Natural killer cell (primary cell): ENCODE data around the gene PRPF8. TPM values are rescaled to one million over a fixed set of nuclear protein-coding genes. Genes with fewer than 3 reads are reported as not detected.
A peak's percentile ranks its signal among the peaks of the same experiment; 100 is the strongest.

Source experiments
- ATAC-seq, 3 donors: fragments of 150-1000 bp in 2 of 3; fragments of 200-7000 bp in 1 of 3; cut with Tn5 transposase; 1 replicate in 1 of 3; 2 replicates in 2 of 3; pipeline ENCODE4 v1.10.0; 2021; ENCODE audit warnings: mild to moderate bottlenecking in 2 of 3, moderate library complexity in 2 of 3
- DNase-seq, 2 donors: peaks; one replicate each; pipeline versions ENCODE4 v3.0.0 to v3.0.0-alpha.2; 2013 to 2021; ENCODE audit warnings: mixed read lengths in 1 of 2
- H3K27ac ChIP-seq: one replicate; pipeline ENCODE4 v1.5.1; 2013; ENCODE audit warnings: mild to moderate bottlenecking, low read length
- H3K27me3 ChIP-seq: one replicate; pipeline ENCODE4 v1.6.1; 2013; ENCODE audit warnings: low read length; ENCODE audit not compliant: control insufficient read depth, insufficient read depth
- H3K36me3 ChIP-seq: one replicate; pipeline ENCODE4 v1.6.1; 2013; ENCODE audit warnings: low read length; ENCODE audit not compliant: control insufficient read depth, insufficient read depth
- H3K4me1 ChIP-seq: one replicate; pipeline ENCODE4 v1.6.1; 2013; ENCODE audit warnings: low read length; ENCODE audit not compliant: control insufficient read depth, insufficient read depth
- H3K4me3 ChIP-seq: one replicate; pipeline ENCODE4 v1.5.1; 2013; ENCODE audit warnings: low read length
- H3K9me3 ChIP-seq: one replicate; pipeline ENCODE4 v1.6.1; 2013; ENCODE audit warnings: low read length; ENCODE audit not compliant: control insufficient read depth, insufficient read depth
- H3K27ac Mint-ChIP-seq, 2 donors: one replicate each; pipeline ENCODE4 v1.8.0; 2022; ENCODE audit warnings: mild to moderate bottlenecking in 2 of 2, mixed read lengths in 2 of 2, moderate library complexity in 1 of 2
- H3K27me3 Mint-ChIP-seq, 2 donors: one replicate each; pipeline ENCODE4 v1.8.0; 2022; ENCODE audit warnings: low read depth in 2 of 2, mixed read lengths in 2 of 2
- H3K36me3 Mint-ChIP-seq: one replicate; pipeline ENCODE4 v1.8.0; 2022; ENCODE audit warnings: mixed read lengths
- H3K4me1 Mint-ChIP-seq, 2 donors: one replicate each; pipeline ENCODE4 v1.8.0; 2022; ENCODE audit warnings: mixed read lengths in 2 of 2
- H3K4me3 Mint-ChIP-seq: one replicate; pipeline ENCODE4 v1.8.0; 2022; ENCODE audit warnings: mild to moderate bottlenecking, moderate library complexity, mixed read lengths
- H3K9me3 Mint-ChIP-seq, 2 donors: one replicate each; pipeline ENCODE4 v1.8.0; 2022; ENCODE audit warnings: mixed read lengths in 2 of 2
- CTCF ChIP-seq: fragments of 200-600 bp; IDR thresholded peaks from one replicate; pipeline ENCODE4 v1.8.0; 2022; ENCODE audit warnings: antibody characterized with exemption
- WGBS: methylation state at CpG from one replicate; pipeline ENCODE4 v1.1.7; 2013; ENCODE audit warnings: missing lambda C conversion rate; ENCODE audit not compliant: insufficient coverage; 5-methylcytosine and 5-hydroxymethylcytosine counted together
- intact Hi-C: fragments of 100-400 bp; cut with micrococcal nuclease; formaldehyde crosslinking; loops from one replicate; pipeline ENCODE4 v1.14.2; 2022
- total RNA-seq, 4 donors: library from RNA; stranded (reverse); fragments of 120-200 nt in 1 of 4; gene quantifications; one replicate each; pipeline versions ENCODE4 v1.2.3 to v1.2.4, GENCODE V29; 2013 to 2022

The PRPF8 gene
- 100 to 1,000 TPM; 475 to 508 (median 480) TPM for total RNA-seq
- 186 TPM for total RNA-seq (2013)

GRCh38 chr17:1684378-1685189 lies at the start of gene PRPF8:
TSS of gene PRPF8 (minus strand) at chr17:1684867. CDS start at chr17:1684571, 296 bp downstream.
- Mint-ChIP-seq H3K4me3 (peak within 1 kb of the TSS; percentile 100), H3K4me1 (peaks cover 38 to 44% of the 10 kb centered on the region in 2 donors), H3K36me3 (peaks cover 29% of the 10 kb centered on the region), H3K27me3 (no peaks in the 10 kb centered on the region), H3K9me3 (no peaks in the 10 kb centered on the region), H3K27ac (peak within 1 kb of the TSS; percentile 98)
- Histone ChIP-seq H3K4me3 (peak within 1 kb of the TSS; percentile 90), H3K27me3 (no peaks in the 10 kb centered on the region), H3K9me3 (no peaks in the 10 kb centered on the region), H3K4me1 (peaks cover 28% of the 10 kb centered on the region), H3K27ac (peak within 1 kb of the TSS; percentile 92), H3K36me3 (peaks cover 35% of the 10 kb centered on the region)
- WGBS = under 1% methylated on average over 72 of the region's 72 CpGs
- ATAC-seq = peak; percentile 97 to 100 (median 98)
- peak; percentile 97 to 99 for DNase-seq
- intact Hi-C loops = loop anchor here (1.0 kb wide), 1 partner anchor 33 kb away; no protein-coding TSS in a partner anchor
- no peak for TF ChIP-seq CTCF

DNA sequence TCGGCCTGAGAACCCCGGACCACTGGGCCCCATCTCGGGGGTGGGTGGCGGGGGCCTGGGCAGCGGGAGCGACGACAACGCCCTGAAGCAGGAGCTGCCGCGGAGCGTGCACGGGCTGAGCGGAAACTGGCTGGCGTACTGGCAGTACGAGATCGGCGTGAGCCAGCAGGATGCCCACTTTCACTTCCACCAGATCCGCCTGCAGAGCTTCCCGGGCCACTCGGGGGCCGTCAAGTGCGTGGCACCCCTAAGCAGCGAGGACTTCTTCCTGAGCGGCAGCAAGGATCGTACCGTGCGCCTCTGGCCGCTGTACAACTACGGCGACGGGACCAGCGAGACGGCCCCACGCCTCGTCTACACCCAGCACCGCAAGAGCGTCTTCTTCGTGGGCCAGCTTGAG lies 49.1 kb upstream of the PRPF8 start:
- DNase-seq (no peak), ATAC-seq (no peak)
- H3K27me3 ChIP-seq = no peaks in the 10 kb centered on the region
- WGBS = 95% methylated on average over 38 of the region's 38 CpGs
- no peaks in the 10 kb centered on the region for H3K4me1 ChIP-seq
- H3K36me3 ChIP-seq = peaks cover 34% of the 10 kb centered on the region
- H3K27ac ChIP-seq = no peak overlapping the region
- Mint-ChIP-seq H3K9me3 (no peaks in the 10 kb centered on the region), H3K4me1 (peaks cover 8 to 23% of the 10 kb centered on the region in 2 donors), H3K4me3 (no peak overlapping the region), H3K27ac (no peak overlapping the region), H3K36me3 (no peaks in the 10 kb centered on the region), H3K27me3 (no peaks in the 10 kb centered on the region)
- no peaks in the 10 kb centered on the region for H3K9me3 ChIP-seq
- H3K4me3 ChIP-seq = no peak overlapping the region
- intact Hi-C loops = no loop called here
- no peak for TF ChIP-seq CTCF

GRCh38 chr17:1732833-1733321 lies 48.2 kb upstream of the PRPF8 start:
- Histone ChIP-seq H3K9me3 (no peaks in the 10 kb centered on the region), H3K27me3 (no peaks in the 10 kb centered on the region), H3K27ac (peak overlapping the region; percentile 9), H3K36me3 (peaks cover 40% of the 10 kb centered on the region), H3K4me1 (peaks cover 6% of the 10 kb centered on the region), H3K4me3 (no peak overlapping the region)
- intact Hi-C loops = no loop called here
- Mint-ChIP-seq H3K27ac (no peak overlapping the region), H3K27me3 (no peaks in the 10 kb centered on the region), H3K36me3 (no peaks in the 10 kb centered on the region), H3K9me3 (no peaks in the 10 kb centered on the region), H3K4me3 (no peak overlapping the region), H3K4me1 (peaks cover 8 to 26% of the 10 kb centered on the region in 2 donors)
- WGBS = 70% methylated on average over 11 of the region's 11 CpGs
- TF ChIP-seq CTCF = no peak
- DNase-seq = no peak
- ATAC-seq = no peak
